Neural cell (in vitro differentiated cells): Measurements from ENCODE around the gene E2F1.

Experiments
- CTCF ChIP-seq: fragments of 450-650 bp; IDR thresholded peaks from 2 replicates; pipeline ENCODE4 v1.5.1; 2014; ENCODE audit warnings: antibody characterized with exemption, mild to moderate bottlenecking, moderate library complexity; ENCODE audit not compliant: poor library complexity, severe bottlenecking
- EP300 ChIP-seq: fragments of 450-650 bp; conservative IDR thresholded peaks from 2 replicates; pipeline ENCODE4 v1.6.1; 2014; ENCODE audit warnings: antibody characterized with exemption, mild to moderate bottlenecking, moderate library complexity; ENCODE audit not compliant: poor library complexity, severe bottlenecking
- EZH2 ChIP-seq: fragments of 200-600, 300-800 bp; shearing (Covaris generic), sonication (generic); IDR thresholded peaks from 2 replicates; pipeline ENCODE4 v1.6.1; 2014; ENCODE audit warnings: antibody characterized with exemption, low read length, borderline replicate concordance, mild to moderate bottlenecking; ENCODE audit not compliant: insufficient read depth, poor library complexity, severe bottlenecking
- MXI1 ChIP-seq: fragments of 450-650 bp; conservative IDR thresholded peaks from 2 replicates; pipeline ENCODE4 v1.6.1; 2014; ENCODE audit warnings: antibody characterized with exemption, mild to moderate bottlenecking; ENCODE audit not compliant: poor library complexity, severe bottlenecking
- RAD21 ChIP-seq: fragments of 450-650 bp; conservative IDR thresholded peaks from 2 replicates; pipeline ENCODE4 v1.6.1; 2014; ENCODE audit warnings: antibody characterized with exemption, mild to moderate bottlenecking, moderate library complexity

- no peak for TF ChIP-seq RAD21
- TF ChIP-seq CTCF, result no peak
- no peak for TF ChIP-seq EZH2
- no peak for TF ChIP-seq MXI1
- no peak for TF ChIP-seq EP300
Measured at GRCh38 chr20:33675136-33675959, 10.8 kb downstream of the E2F1 start.
